Measurements from ENCODE around the gene AUTS2.

DNA sequence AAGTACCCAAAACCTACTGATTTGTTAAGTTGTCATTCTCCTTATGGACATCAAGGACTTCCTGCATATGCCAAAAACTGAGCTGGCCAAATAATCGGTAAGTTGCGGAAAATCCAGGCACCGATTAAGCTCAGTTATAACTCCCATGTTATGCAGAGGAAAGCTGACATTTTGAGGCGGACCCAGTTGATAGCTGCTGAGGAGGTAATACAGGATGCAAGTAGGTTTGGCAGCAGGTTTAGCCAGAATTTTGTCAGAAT is 808.6 kb downstream of the AUTS2 start:
- TF ChIP-seq, protein P1, sequence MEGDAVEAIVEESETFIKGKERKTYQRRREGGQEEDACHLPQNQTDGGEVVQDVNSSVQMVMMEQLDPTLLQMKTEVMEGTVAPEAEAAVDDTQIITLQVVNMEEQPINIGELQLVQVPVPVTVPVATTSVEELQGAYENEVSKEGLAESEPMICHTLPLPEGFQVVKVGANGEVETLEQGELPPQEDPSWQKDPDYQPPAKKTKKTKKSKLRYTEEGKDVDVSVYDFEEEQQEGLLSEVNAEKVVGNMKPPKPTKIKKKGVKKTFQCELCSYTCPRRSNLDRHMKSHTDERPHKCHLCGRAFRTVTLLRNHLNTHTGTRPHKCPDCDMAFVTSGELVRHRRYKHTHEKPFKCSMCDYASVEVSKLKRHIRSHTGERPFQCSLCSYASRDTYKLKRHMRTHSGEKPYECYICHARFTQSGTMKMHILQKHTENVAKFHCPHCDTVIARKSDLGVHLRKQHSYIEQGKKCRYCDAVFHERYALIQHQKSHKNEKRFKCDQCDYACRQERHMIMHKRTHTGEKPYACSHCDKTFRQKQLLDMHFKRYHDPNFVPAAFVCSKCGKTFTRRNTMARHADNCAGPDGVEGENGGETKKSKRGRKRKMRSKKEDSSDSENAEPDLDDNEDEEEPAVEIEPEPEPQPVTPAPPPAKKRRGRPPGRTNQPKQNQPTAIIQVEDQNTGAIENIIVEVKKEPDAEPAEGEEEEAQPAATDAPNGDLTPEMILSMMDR (IDR thresholded peaks at IDR 0.05; ENCODE audit: poor library complexity, severe bottlenecking) = no peak
- TF ChIP-seq POLR2AphosphoS5 (IDR thresholded peaks at IDR 0.05) = no peak
- TF ChIP-seq RAD21 (conservative IDR thresholded peaks at IDR 0.05) = no peak
- no peak for TF ChIP-seq EP300 (conservative IDR thresholded peaks at IDR 0.05; ENCODE audit: poor library complexity, severe bottlenecking)
- TF ChIP-seq EZH2 (IDR thresholded peaks at IDR 0.05; ENCODE audit: borderline replicate concordance, insufficient read depth, low read length, poor library complexity, severe bottlenecking) = no peak
- no peak for TF ChIP-seq TAF1 (IDR thresholded peaks at IDR 0.05; ENCODE audit: low read depth)
- TF ChIP-seq, protein P2, sequence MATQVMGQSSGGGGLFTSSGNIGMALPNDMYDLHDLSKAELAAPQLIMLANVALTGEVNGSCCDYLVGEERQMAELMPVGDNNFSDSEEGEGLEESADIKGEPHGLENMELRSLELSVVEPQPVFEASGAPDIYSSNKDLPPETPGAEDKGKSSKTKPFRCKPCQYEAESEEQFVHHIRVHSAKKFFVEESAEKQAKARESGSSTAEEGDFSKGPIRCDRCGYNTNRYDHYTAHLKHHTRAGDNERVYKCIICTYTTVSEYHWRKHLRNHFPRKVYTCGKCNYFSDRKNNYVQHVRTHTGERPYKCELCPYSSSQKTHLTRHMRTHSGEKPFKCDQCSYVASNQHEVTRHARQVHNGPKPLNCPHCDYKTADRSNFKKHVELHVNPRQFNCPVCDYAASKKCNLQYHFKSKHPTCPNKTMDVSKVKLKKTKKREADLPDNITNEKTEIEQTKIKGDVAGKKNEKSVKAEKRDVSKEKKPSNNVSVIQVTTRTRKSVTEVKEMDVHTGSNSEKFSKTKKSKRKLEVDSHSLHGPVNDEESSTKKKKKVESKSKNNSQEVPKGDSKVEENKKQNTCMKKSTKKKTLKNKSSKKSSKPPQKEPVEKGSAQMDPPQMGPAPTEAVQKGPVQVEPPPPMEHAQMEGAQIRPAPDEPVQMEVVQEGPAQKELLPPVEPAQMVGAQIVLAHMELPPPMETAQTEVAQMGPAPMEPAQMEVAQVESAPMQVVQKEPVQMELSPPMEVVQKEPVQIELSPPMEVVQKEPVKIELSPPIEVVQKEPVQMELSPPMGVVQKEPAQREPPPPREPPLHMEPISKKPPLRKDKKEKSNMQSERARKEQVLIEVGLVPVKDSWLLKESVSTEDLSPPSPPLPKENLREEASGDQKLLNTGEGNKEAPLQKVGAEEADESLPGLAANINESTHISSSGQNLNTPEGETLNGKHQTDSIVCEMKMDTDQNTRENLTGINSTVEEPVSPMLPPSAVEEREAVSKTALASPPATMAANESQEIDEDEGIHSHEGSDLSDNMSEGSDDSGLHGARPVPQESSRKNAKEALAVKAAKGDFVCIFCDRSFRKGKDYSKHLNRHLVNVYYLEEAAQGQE (IDR thresholded peaks at IDR 0.05; ENCODE audit: borderline replicate concordance) = no peak
- TF ChIP-seq SMC3 (conservative IDR thresholded peaks at IDR 0.05; ENCODE audit: poor library complexity) = no peak
- no peak for TF ChIP-seq MXI1 (conservative IDR thresholded peaks at IDR 0.05; ENCODE audit: poor library complexity, severe bottlenecking)
